B cell (primary cell): ENCODE data around the gene MRPS9. TPM values are rescaled to one million over a fixed set of nuclear protein-coding genes. Genes with fewer than 3 reads are reported as not detected.
A peak's percentile ranks its signal among the peaks of the same experiment; 100 is the strongest.

Experiments
- ATAC-seq: fragments of 200-7000 bp; cut with Tn5 transposase; one replicate; pipeline ENCODE4 v1.10.0; 2021; ENCODE audit warnings: low read depth, mild to moderate bottlenecking, moderate number of reproducible peaks, moderate library complexity
- CTCF ChIA-PET: fragments of 350-600 bp; sonication (Branson Sonifier 250); formaldehyde crosslinking; loops from one replicate; lab custom pipeline; 2021; ENCODE audit warnings: antibody characterized with exemption, inconsistent platforms; lab: Charles Lee
- POLR2A ChIA-PET: fragments of 350-600 bp; sonication (Branson Sonifier 250); formaldehyde crosslinking; loops from one replicate; lab custom pipeline; 2021; ENCODE audit warnings: antibody characterized with exemption; lab: Charles Lee
- DNase-seq: peaks from one replicate; pipeline ENCODE4 v3.0.0; 2013
- H2AFZ ChIP-seq: 2 replicates; pipeline ENCODE4 v1.6.1; 2012; ENCODE audit warnings: mild to moderate bottlenecking, low read depth, low read length; ENCODE audit not compliant: insufficient read depth, poor library complexity, severe bottlenecking
- H3K27ac ChIP-seq, 2 donors: 1 replicate in 1 of 2; 2 replicates in 1 of 2; pipeline ENCODE4 v1.5.1; 2012 to 2013; ENCODE audit warnings: low read length in 2 of 2, mild to moderate bottlenecking in 2 of 2, moderate library complexity in 1 of 2
- H3K27me3 ChIP-seq, 4 experiments: fragments of 200-600 bp in 1 of 4; sonication (generic) in 1 of 4; replicated peaks in 1 of 4; 1 replicate in 2 of 4; 2 replicates in 2 of 4; pipeline versions ENCODE4 v1.6.1 to v1.7.0; 2013 to 2016; ENCODE audit warnings: low read length in 3 of 4, mild to moderate bottlenecking in 2 of 4, mixed read lengths in 1 of 4, moderate library complexity in 1 of 4; ENCODE audit not compliant: insufficient read depth in 4 of 4, control insufficient read depth in 3 of 4; ENCODE audit errors: control extremely low read depth in 1 of 4
- H3K36me3 ChIP-seq, 2 experiments: replicated peaks in 1 of 2; 1 replicate in 1 of 2; 2 replicates in 1 of 2; pipeline versions ENCODE4 v1.6.1 to v1.7.1; 2013; ENCODE audit warnings: low read length in 1 of 2; ENCODE audit not compliant: insufficient read depth in 2 of 2, control insufficient read depth in 1 of 2; ENCODE audit errors: control extremely low read depth in 1 of 2, extremely low read depth in 1 of 2
- H3K4me1 ChIP-seq, 2 donors: fragments of 200-600 bp in 1 of 2; sonication (generic) in 1 of 2; 1 replicate in 1 of 2; 2 replicates in 1 of 2; pipeline versions ENCODE4 v1.5.1 to v1.6.1; 2013 to 2017; ENCODE audit warnings: low read length in 2 of 2; ENCODE audit not compliant: control insufficient read depth in 2 of 2, insufficient read depth in 2 of 2
- H3K4me2 ChIP-seq: replicated peaks from 2 replicates; pipeline ENCODE3; 2012; ENCODE audit warnings: mild to moderate bottlenecking, low read depth, low read length; ENCODE audit not compliant: poor library complexity, severe bottlenecking
- H3K4me3 ChIP-seq, 5 experiments: fragments of 200-600 bp in 1 of 5; sonication (generic) in 1 of 5; 1 replicate in 3 of 5; 2 replicates in 2 of 5; pipeline versions ENCODE4 v1.5.1 to v1.7.0; 2011 to 2016; ENCODE audit warnings: low read length in 4 of 5, mild to moderate bottlenecking in 4 of 5, low read depth in 2 of 5, control low read depth in 1 of 5, moderate library complexity in 1 of 5; ENCODE audit not compliant: insufficient read depth in 1 of 5; ENCODE audit errors: control extremely low read depth in 1 of 5, extremely low read depth in 1 of 5
- H3K79me2 ChIP-seq: fragments of 200-600 bp; sonication (generic); one replicate; pipeline ENCODE4 v1.6.0; 2016; ENCODE audit warnings: low read length; ENCODE audit not compliant: control insufficient read depth, insufficient read depth
- H3K9ac ChIP-seq: fragments of 200-600 bp; sonication (generic); 2 replicates; pipeline ENCODE4 v1.6.1; 2017; ENCODE audit warnings: mild to moderate bottlenecking, low read length, moderate library complexity
- H3K9me3 ChIP-seq, 3 donors: one replicate each; pipeline versions ENCODE4 v1.6.1 to v1.7.1; 2013; ENCODE audit warnings: low read length in 2 of 3; ENCODE audit not compliant: control insufficient read depth in 2 of 3, insufficient read depth in 1 of 3; ENCODE audit errors: control extremely low read depth in 1 of 3
- H4K20me1 ChIP-seq: 2 replicates; pipeline ENCODE4 v1.6.0; 2012; ENCODE audit warnings: mild to moderate bottlenecking, low read length; ENCODE audit not compliant: insufficient read depth, control insufficient read depth, poor library complexity, severe bottlenecking
- H3K27ac Mint-ChIP-seq: one replicate; pipeline ENCODE4 v1.8.0; 2021; ENCODE audit warnings: mixed read lengths
- H3K27me3 Mint-ChIP-seq: one replicate; pipeline ENCODE4 v1.8.0; 2021; ENCODE audit warnings: mixed read lengths
- H3K4me1 Mint-ChIP-seq: one replicate; pipeline ENCODE4 v1.8.0; 2021; ENCODE audit warnings: mixed read lengths
- H3K4me3 Mint-ChIP-seq: one replicate; pipeline ENCODE4 v1.8.0; 2021; ENCODE audit warnings: mixed read lengths
- H3K9me3 Mint-ChIP-seq: one replicate; pipeline ENCODE4 v1.8.0; 2022; ENCODE audit warnings: mixed read lengths; ENCODE audit not compliant: insufficient read depth
- EZH2 ChIP-seq: IDR thresholded peaks from 2 replicates; pipeline ENCODE4 v1.6.1; 2012; ENCODE audit warnings: borderline replicate concordance, low read depth, mild to moderate bottlenecking, moderate library complexity, low read length; ENCODE audit not compliant: insufficient read depth, poor library complexity, severe bottlenecking
- WGBS: methylation state at CpG from one replicate; pipeline ENCODE4 v1.1.5; 2013; ENCODE audit warnings: missing lambda C conversion rate; ENCODE audit not compliant: insufficient coverage; 5-methylcytosine and 5-hydroxymethylcytosine counted together
- intact Hi-C: fragments of 100-400 bp; cut with micrococcal nuclease; formaldehyde crosslinking; loops from one replicate; pipeline ENCODE4 v1.10.0; 2022
- polyA plus RNA-seq: library from polyadenylated mRNA; depleted of rRNA; stranded (reverse); fragments of >200 nt; gene quantifications from 2 replicates; pipeline ENCODE4 v1.2.3, GENCODE V29; 2012
- total RNA-seq, 2 donors: library from RNA; stranded (reverse); fragments of 120-200 nt in 1 of 2; gene quantifications; 1 replicate in 1 of 2; 2 replicates in 1 of 2; pipeline versions ENCODE4 v1.2.3 to v1.2.4, GENCODE V29; 2013 to 2022
- TF ChIP-seq, protein P1 (sequence below): fragments of 200-600 bp; IDR thresholded peaks from one replicate; pipeline ENCODE4 v1.8.0; 2022; ENCODE audit warnings: antibody characterized with exemption, mild to moderate bottlenecking

The MRPS9 gene
- total and polyA plus RNA-seq, 2 donors (not counting 1 experiment from before 2014, with no cell fraction given): 13.0 to 19.8 TPM

DNA sequence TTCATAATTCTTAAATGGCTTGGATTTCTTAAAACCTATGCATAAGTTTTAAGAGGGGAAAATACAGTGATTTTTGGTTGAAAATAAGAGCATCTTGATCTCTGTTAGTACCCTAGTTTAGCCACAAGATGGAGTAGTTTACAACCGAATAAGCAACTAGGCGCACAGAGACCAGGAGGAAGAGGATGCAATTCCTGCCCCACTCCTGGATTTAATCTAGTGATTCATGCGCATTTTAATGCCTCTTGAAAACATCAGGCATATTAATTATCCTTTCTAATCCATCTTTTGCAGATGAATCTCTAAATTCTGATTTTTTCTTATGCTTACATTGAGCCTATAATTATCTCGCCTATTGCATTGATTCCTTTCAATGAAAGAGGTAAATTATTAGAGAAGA is 76.7 kb downstream of the MRPS9 start:
- DNase-seq (peak; percentile 69), ATAC-seq (peak; percentile 43)
- H3K4me1 ChIP-seq: no peaks in the 10 kb centered on the region
- no peak for TF ChIP-seq EZH2
- TF ChIP-seq, protein P1, sequence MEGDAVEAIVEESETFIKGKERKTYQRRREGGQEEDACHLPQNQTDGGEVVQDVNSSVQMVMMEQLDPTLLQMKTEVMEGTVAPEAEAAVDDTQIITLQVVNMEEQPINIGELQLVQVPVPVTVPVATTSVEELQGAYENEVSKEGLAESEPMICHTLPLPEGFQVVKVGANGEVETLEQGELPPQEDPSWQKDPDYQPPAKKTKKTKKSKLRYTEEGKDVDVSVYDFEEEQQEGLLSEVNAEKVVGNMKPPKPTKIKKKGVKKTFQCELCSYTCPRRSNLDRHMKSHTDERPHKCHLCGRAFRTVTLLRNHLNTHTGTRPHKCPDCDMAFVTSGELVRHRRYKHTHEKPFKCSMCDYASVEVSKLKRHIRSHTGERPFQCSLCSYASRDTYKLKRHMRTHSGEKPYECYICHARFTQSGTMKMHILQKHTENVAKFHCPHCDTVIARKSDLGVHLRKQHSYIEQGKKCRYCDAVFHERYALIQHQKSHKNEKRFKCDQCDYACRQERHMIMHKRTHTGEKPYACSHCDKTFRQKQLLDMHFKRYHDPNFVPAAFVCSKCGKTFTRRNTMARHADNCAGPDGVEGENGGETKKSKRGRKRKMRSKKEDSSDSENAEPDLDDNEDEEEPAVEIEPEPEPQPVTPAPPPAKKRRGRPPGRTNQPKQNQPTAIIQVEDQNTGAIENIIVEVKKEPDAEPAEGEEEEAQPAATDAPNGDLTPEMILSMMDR: peak; percentile 95
- no peak overlapping the region for H3K27ac ChIP-seq
- H4K20me1 ChIP-seq: no peaks in the 10 kb centered on the region
- no peak overlapping the region for H3K4me2 ChIP-seq
- H3K4me3 Mint-ChIP-seq: no peak overlapping the region
- H3K9me3 Mint-ChIP-seq: no peaks in the 10 kb centered on the region
- no peaks in the 10 kb centered on the region for H3K27me3 Mint-ChIP-seq
- H3K36me3 ChIP-seq: no peaks in the 10 kb centered on the region
- H3K27me3 ChIP-seq: no peaks in the 10 kb centered on the region
- no peaks in the 10 kb centered on the region for H3K79me2 ChIP-seq
- H2AFZ ChIP-seq: no peak overlapping the region
- H3K4me3 ChIP-seq: no peak overlapping the region
- H3K9me3 ChIP-seq: peaks cover 0 to 5% (median 0%) of the 10 kb centered on the region in 3 donors
- CTCF ChIA-PET: interaction anchor here (0.8 to 18.6 kb wide), 33 partner anchors 10 to 236 kb away, joined by 3 to 643 read pairs (median 4); partner anchors contain the start of genes GPR45, MRPS9 and TGFBRAP1
- H3K4me1 Mint-ChIP-seq: no peaks in the 10 kb centered on the region
- no peak overlapping the region for H3K27ac Mint-ChIP-seq
- intact Hi-C loops: loop anchor here (1.0 kb wide), 2 partner anchors 65 to 124 kb away; no protein-coding TSS in a partner anchor
- POLR2A ChIA-PET: no interaction called here
- 0% methylated on average over 2 of the region's 4 CpGs for WGBS
- no peak overlapping the region for H3K9ac ChIP-seq

- Histone ChIP-seq H3K9ac (no peak overlapping the region), H3K36me3 (no peaks in the 10 kb centered on the region), H3K79me2 (no peaks in the 10 kb centered on the region), H3K4me3 (no peak overlapping the region), H2AFZ (no peak overlapping the region), H3K4me1 (no peaks in the 10 kb centered on the region), H3K9me3 (peaks cover 0 to 5% (median 0%) of the 10 kb centered on the region in 3 donors), H3K27ac (no peak overlapping the region), H3K4me2 (no peak overlapping the region), H4K20me1 (no peaks in the 10 kb centered on the region), H3K27me3 (no peaks in the 10 kb centered on the region)
- 95% methylated on average over 3 of the region's 5 CpGs for WGBS
- intact Hi-C loops: no loop called here
- TF ChIP-seq, protein P1: no peak
- no peak for TF ChIP-seq EZH2
- Mint-ChIP-seq H3K9me3 (no peaks in the 10 kb centered on the region), H3K4me1 (peaks cover 1% of the 10 kb centered on the region), H3K27ac (no peak overlapping the region), H3K27me3 (no peaks in the 10 kb centered on the region), H3K4me3 (no peak overlapping the region)
- ChIA-PET CTCF (interaction anchor here (0.7 to 18.6 kb wide), 18 partner anchors 8 to 140 kb away, joined by 3 to 643 read pairs (median 6); partner anchors contain the start of gene GPR45), POLR2A (no interaction called here)
- DNase-seq (no peak), ATAC-seq (no peak)
Measured at GRCh38 chr2:105116348-105116747, 78.5 kb downstream of the MRPS9 start.
